ENCODE results near the gene CALY. TPM values are rescaled to one million over a fixed set of nuclear protein-coding genes. Genes with fewer than 3 reads are reported as not detected.

The CALY gene
- total RNA-seq, 2 donors from 2014 or later = 1.8 TPM; not detected in 1

- intact Hi-C loops (cut with DNase I) = no loop called here
Observed at GRCh38 chr10:133366130-133366478, 29.4 kb upstream of the CALY start.

GRCh38 chr10:133365461-133366129 lies 28.9 kb upstream of the CALY start:
- no peaks in the 10 kb centered on the region for H3K9me3 ChIP-seq
- peaks cover 5% of the 10 kb centered on the region for H3K4me1 ChIP-seq
- DNase-seq = no peak
- peaks cover 25 to 30% of the 10 kb centered on the region in 2 donors for H3K36me3 ChIP-seq (replicated peaks in 1 of 2; ENCODE audit: insufficient read depth in 1 of 2, low read depth in 2 of 2)
- no peak for ATAC-seq
- TF ChIP-seq POLR2A (IDR thresholded peaks at IDR 0.05) (no peak), CTCF (IDR thresholded peaks at IDR 0.05) (no peak)
- 87 to 89% methylated on average over 8 to 13 of the region's 13 CpGs for WGBS, 2 donors
- H3K27me3 ChIP-seq = no peaks in the 10 kb centered on the region
- no peak overlapping the region for H3K4me3 ChIP-seq
- intact Hi-C loops (cut with DNase I) = no loop called here
- H3K27ac ChIP-seq = no peak overlapping the region

More at GRCh38 chr10:133366130-133366478, 29.4 kb upstream of the CALY start:
- no peak for DNase-seq
- H3K4me1 ChIP-seq = peaks cover under 1% of the 10 kb centered on the region
- TF ChIP-seq POLR2A (IDR thresholded peaks at IDR 0.05) (no peak), CTCF (IDR thresholded peaks at IDR 0.05) (no peak)
- H3K36me3 ChIP-seq (replicated peaks in 1 of 2; ENCODE audit: insufficient read depth in 1 of 2, low read depth in 2 of 2) = peaks cover 25 to 30% of the 10 kb centered on the region in 2 donors
- H3K27me3 ChIP-seq = no peaks in the 10 kb centered on the region
- ATAC-seq = no peak
- no peaks in the 10 kb centered on the region for H3K9me3 ChIP-seq
- no peak overlapping the region for H3K4me3 ChIP-seq
- no peak overlapping the region for H3K27ac ChIP-seq
- WGBS, 2 donors = 88 to 100% methylated on average over 5 to 17 of the region's 17 CpGs

- DNase-seq = no peak
- no peak overlapping the region for H3K4me3 ChIP-seq
- intact Hi-C loops (cut with DNase I) = no loop called here
- H3K36me3 ChIP-seq (replicated peaks in 1 of 2; ENCODE audit: insufficient read depth in 1 of 2, low read depth in 2 of 2) = peaks cover 25 to 30% of the 10 kb centered on the region in 2 donors
- 88 to 89% methylated on average over 21 to 29 of the region's 29 CpGs for WGBS, 2 donors
- no peak overlapping the region for H3K27ac ChIP-seq
- no peaks in the 10 kb centered on the region for H3K9me3 ChIP-seq
- peaks cover 13% of the 10 kb centered on the region for H3K4me1 ChIP-seq
- no peaks in the 10 kb centered on the region for H3K27me3 ChIP-seq
- TF ChIP-seq CTCF (IDR thresholded peaks at IDR 0.05) = no peak
- no peak for TF ChIP-seq POLR2A (IDR thresholded peaks at IDR 0.05)
- no peak for ATAC-seq
Observed at GRCh38 chr10:133364645-133365431, 28.1 kb upstream of the CALY start.

- DNase-seq (no peak), ATAC-seq (no peak)
- Histone ChIP-seq H3K27ac (no peak overlapping the region), H3K9me3 (no peaks in the 10 kb centered on the region), H3K4me3 (no peak overlapping the region), H3K4me1 (peaks cover 31% of the 10 kb centered on the region), H3K27me3 (no peaks in the 10 kb centered on the region), H3K36me3 (replicated peaks in 1 of 2; ENCODE audit: insufficient read depth in 1 of 2, low read depth in 2 of 2) (peaks cover 18 to 23% of the 10 kb centered on the region in 2 donors)
- intact Hi-C loops (cut with DNase I) = no loop called here
- no peak for TF ChIP-seq POLR2A (IDR thresholded peaks at IDR 0.05)
- TF ChIP-seq CTCF (IDR thresholded peaks at IDR 0.05) = no peak
- WGBS, 2 donors = 89 to 100% methylated on average over 5 to 13 of the region's 13 CpGs
Observed at GRCh38 chr10:133362846-133363245, 26.1 kb upstream of the CALY start.
